ENCODE data around the gene EPB41.
"Not testable (repeated sequence)": the region's sequence is repeated elsewhere in the genome, so short reads cannot be mapped to it uniquely, and the experiment has no call there.

Gene EPB41

GRCh38 chr1:28914228-28915030, at the start of gene EPB41:
Gene EPB41, plus strand, starts transcription at chr1:28914569. Its CDS starts 72,869 bp downstream, at chr1:28987438.
- DNase-seq (ENCODE audit: low read depth), result peak; percentile 85

DNA sequence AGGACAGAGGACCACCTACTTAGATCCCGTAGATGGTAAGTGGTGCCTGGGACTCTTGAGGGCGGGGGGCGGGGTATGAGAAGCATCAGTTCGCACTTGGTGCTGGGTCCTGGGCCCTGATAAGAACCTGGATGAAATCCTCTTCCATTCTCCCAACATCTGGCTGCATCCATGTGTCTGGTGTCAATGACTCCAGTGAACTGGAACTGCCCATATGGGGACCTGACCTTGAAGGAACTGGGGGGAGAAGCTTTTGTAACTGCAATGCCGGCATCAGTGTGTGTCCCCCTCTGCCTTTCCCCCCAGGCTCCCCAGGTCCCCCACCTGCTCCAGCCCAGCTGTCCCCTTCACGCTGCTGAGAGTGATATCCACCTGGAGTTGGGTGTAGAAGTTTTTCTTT, 49.7 kb upstream of the EPB41 start:
- no peak for DNase-seq (ENCODE audit: low read depth)

DNA sequence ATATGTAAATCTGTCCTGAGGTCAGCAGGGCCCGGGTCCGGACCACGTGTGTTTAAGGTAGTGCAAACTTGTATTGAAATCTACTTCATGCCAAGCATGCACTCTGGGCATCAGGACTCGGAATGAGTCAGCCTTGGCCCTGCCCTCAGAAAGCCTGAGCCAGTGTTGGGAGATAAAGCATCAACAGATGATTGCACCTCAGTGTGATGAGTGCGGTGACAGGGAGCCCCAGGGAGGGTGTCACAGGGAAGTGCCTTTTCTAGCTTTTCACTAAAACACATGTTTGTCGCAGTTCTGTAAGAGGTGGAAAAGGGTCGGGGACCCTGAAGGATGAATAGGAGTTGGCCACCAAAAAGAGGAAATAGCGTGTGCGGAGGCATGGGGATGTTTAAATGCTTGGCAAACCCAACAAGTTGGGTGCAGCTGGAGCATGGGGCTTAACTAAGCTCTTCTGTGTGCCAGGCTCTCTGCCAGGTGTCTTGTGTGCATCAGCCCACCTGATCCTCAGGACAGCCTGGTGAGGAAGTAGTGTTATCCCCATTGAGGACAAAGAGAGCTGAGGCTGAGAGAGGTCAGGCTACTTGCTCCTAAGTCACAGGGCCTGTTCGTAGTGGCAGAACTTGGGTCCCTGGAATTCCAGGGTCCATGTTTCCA, 48.2 kb upstream of the EPB41 start:
- DNase-seq (ENCODE audit: low read depth), result no peak

- DNase-seq (ENCODE audit: low read depth), result no peak
These were observed 46.5 kb upstream of the EPB41 start for GRCh38 chr1:28867850-28868249.

DNA sequence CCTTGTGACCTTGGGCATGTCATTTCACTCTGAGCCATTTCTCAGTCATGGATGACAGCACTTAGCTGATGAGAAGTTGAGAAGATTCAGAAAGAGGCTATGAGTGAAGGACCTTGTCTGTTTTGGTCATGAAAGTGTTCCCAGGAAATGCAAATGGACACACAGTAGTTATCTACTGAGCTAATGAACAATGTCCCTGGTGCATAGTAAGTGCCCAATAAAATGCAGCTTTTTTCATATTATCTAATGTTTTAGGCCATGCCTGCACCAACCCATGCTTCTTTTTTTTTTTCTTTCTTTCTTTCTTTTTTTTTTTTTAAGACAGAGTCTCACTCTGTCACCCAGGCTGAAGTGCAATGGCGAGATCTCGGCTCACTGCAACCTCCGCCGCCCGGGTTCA, 44.4 kb upstream of the EPB41 start:
- DNase-seq (ENCODE audit: low read depth), result no peak

DNA sequence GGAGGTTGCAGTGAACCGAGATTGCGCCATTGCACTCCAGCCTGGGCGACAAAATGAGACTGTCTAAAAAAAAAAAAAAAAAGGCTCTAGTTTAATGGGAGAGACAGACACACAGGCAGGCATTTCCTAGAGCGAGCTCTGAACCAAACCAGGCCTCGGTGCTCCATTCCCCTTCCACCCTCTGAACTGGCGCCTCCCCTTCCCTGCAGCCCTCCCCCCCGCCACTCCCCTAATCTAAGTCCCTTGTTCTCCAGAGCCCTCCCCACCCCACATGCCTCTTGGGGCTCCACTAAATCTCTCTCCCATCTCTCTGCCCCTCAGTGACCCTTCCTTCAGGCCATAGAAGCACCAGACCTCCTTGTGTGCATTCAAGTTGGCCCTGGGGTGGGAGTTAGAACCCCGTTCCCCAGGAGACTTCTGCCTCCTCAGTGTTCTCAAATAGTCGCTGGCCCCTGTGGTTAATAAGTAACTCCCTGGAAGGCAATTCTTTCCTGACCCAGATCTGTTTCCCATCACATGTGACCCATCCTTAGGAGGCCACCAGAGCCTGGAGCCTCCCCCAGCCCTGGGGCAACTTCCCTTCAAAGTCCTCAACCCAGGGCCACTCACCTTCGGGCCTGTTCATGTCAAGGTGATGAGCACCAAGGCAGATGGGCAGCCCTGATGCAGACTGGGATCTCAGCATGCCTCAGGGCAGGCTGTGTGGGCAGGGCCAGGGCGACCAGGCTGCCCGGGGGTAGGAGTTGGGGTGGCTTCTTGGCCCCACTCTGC, 42.6 kb upstream of the EPB41 start:
- no peak for DNase-seq (ENCODE audit: low read depth)

- DNase-seq (ENCODE audit: low read depth), result not testable (repeated sequence)
These were observed 39.2 kb upstream of the EPB41 start for GRCh38 chr1:28875134-28875533.

DNA sequence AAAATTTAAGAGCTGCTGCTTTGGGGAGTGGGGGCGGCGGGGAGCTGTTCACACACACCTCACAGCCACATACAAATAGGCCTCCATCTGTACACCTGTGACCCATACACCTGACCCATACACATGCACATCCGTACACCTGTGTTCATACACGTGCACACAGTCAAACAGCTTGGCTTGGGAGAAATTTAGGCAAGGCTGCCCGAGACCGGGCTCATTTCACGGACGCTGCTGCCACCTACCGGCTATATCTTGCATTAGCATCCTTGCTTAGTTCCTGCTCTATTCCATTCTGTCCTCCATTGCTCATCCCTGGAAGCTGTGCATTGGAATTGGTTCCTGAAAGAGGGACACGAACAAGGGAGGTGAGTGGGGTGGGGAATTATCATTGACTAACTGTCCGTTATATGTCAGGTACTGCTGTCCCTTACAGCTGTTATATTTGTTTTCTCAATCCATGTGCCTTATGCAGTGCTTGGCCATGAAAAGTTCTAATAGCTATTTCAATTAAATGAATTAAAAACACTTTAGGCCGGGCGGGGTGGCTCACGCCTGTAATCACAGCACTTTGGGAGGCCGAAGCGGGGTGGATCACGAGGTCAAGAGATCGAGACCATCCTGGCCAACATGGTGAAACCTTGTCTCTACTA, 37.1 kb upstream of the EPB41 start:
- peak; percentile 60 for DNase-seq (ENCODE audit: low read depth)

DNA sequence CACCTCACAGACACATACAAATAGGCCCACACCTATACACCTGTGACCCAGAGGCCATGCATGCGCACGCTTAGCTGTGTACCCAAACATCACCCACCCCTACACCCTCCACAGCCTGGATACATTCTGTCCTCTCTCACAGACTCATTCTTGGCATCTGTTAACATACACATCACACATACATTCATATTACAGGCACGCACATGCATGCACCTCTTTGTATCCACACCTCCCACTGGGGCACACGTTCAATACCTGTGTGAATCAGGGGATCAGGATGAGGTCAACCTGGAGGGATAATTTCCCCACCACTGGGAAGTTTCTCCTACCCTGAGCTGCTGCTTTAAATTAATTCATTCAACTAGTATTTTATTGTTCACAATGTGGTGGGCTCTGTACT, 35.6 kb upstream of the EPB41 start:
- no peak for DNase-seq (ENCODE audit: low read depth)

DNA sequence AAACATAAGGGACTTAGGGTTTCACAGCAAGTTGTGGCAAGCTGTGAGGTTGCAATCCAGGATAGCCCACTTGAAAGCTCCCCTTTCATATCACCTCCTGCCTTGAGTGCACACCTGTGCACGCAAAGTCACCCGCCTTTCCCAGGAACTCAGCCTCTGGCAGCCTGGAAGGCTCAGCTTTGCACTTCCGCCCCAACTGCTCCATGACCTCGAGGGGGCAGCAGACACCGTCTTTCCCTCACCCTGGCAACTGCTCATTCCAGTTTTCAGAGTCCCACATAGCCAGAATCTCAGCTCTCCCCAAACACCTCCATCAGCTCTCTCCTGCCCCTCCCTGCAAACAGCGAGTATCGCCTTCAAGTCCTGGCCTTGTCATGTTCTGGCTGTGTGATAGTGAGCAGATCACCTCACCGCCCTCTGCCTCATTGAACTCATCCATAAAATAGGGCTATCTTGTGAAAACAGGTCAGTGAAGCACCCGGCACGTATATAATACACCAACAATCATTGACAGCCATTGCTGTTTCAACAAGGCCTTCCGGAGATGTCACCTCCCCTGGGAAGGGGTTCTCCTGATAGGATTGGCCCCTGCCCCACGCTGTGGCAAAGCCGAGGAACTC, 32.2 kb upstream of the EPB41 start:
- peak; percentile 68 for DNase-seq (ENCODE audit: low read depth)

DNA sequence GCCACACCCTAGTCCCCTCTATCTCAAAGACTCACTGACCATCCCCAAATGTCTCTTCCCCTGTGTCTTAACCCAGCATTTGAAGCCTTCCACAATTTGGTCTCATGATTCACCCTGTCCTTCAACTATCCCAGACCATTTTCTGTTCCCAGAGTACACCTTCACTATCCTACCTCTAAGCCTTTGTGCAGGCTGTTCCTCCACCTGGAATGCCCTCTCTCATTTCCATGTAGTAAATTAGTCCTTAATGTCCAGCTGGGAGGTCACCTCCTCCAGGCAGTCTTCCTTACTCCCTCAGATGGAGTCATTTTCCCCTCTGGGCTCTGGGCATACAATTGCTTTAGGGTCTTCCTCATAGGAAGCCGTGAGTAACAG, 31.1 kb upstream of the EPB41 start:
- DNase-seq (ENCODE audit: low read depth), result no peak

GRCh38 chr1:28885472-28885877, 28.9 kb upstream of the EPB41 start:
- DNase-seq (ENCODE audit: low read depth), result no peak

GRCh38 chr1:28885977-28886730, 28.2 kb upstream of the EPB41 start:
- DNase-seq (ENCODE audit: low read depth), result no peak

- peak; percentile 87 for DNase-seq (ENCODE audit: low read depth)
These were observed 27.5 kb upstream of the EPB41 start for GRCh38 chr1:28886731-28887418.

DNA sequence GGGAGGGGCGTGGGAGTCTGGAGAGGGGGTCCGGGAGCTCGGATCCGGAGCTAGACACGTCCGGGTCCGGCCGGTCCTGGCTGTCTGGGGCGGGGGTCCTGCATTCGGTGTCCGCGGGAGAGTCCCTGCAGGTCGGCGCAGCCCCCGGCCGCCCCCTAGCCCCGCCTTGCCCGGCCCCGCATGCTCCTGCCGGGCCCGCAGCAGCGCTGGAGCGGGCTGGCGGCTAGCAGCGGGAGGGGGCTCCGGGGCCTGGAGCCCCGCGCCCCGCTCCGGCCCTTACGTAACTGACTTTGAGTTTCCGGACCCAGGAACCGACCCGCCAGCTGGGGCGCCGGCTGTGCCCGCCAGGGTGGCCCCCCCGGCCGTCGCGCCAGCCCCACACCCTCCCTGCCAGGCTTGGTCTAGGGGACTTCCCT, 26.9 kb upstream of the EPB41 start:
- DNase-seq (ENCODE audit: low read depth), result peak; percentile 11

DNA sequence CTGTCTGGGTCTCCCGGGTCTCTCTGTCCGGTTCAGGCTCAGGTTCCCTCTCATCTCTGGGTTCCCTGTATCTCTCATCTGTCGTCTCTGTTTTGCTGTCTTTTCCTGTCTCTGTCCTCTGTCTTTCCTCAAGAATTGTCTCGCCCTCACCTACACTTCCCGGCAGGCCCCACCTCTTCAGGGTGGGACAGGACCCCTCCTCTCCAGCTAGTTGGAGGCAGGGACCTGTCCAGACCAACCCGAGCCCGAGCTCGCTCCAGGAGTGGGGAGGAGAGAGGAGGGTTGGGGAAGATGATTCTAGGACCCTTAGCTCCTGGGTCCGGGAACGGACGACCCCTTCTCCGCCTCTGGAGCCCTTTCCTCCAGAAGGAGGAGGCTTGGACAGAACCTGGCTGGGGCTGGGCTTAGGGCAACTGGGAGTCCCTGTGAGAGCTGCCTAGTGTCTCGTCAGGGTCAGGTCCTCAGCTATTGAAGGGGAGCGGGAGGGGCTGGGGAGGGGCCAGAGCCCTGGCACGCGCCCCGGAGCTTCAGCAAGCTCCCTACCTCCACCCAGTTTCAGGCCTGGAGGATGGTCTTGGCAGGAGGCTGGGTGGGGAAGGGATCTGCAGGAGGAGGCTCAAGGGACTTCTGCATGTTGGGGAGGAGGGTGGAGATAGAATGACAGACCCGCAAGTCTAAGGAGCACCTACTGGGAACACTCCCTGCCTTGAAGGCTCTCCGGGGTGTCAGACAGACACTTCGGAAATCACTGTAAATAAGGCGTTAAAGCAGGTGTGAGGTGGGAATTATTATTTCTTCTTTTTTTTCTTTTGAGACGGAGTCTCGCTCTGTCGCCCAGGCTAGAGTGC, 26.3 kb upstream of the EPB41 start:
- DNase-seq (ENCODE audit: low read depth), result no peak

DNA sequence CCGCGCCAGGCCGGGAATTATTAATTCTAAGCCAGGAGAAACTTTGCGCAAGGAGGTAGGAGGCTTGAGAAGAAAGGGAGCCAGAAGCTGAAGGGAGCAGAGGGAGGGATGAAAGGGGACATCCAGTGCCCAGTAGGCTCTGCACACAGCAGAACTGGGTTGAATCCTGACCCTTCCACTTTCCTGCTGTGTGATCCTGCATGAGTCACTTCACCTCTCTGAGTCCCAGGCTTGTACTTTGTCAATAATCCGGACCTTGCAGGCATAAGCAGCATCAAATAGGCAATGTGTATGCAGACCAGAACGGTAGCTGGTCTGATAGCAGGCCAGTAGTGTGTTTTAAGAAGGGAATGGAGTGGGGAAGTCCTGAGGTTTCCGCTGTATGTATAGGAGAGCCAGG, 25.5 kb upstream of the EPB41 start:
- no peak for DNase-seq (ENCODE audit: low read depth)

GRCh38 chr1:28889357-28889756, 25.0 kb upstream of the EPB41 start:
- DNase-seq (ENCODE audit: low read depth), result no peak

DNA sequence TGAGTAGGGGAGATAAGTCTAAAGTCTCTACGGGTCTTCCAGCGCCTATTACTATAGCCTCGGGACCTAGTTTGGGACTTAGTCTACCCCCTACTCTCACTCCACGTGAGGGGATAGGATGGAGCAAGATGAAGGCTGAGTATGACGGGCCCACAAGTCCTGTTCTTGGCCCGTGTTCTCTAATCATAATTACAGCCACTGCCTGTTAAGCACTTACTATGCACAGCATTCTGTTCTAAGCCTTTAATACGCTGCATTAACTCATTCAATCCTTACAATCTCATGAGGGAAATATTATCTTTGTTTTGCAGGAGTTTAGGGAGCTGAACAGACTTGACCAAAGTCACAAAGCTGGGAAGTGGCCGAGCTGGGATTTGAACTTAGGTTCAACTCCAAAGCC, 23.9 kb upstream of the EPB41 start:
- DNase-seq (ENCODE audit: low read depth), result no peak

GRCh38 chr1:28890836-28891235, 23.5 kb upstream of the EPB41 start:
- no peak for DNase-seq (ENCODE audit: low read depth)

Data from stimulated activated CD4-positive, alpha-beta T cell treated with anti-CD3 and anti-CD28 coated beads, Interleukin-2, amount 100 ng/mL, for 4 hours (primary cell).